ENCODE results near the gene PRICKLE3. TPM values are rescaled to one million over a fixed set of nuclear protein-coding genes. Genes with fewer than 3 reads are reported as not detected.
A peak's percentile ranks its signal among the peaks of the same experiment; 100 is the strongest.
"Not testable (repeated sequence)": the region's sequence is repeated elsewhere in the genome, so short reads cannot be mapped to it uniquely, and the experiment has no call there.

Gene PRICKLE3
- polyA plus RNA-seq, 2 of the 4 experiments (the other 2 are of a cell fraction) = 7.9 to 14.0 TPM

DNA sequence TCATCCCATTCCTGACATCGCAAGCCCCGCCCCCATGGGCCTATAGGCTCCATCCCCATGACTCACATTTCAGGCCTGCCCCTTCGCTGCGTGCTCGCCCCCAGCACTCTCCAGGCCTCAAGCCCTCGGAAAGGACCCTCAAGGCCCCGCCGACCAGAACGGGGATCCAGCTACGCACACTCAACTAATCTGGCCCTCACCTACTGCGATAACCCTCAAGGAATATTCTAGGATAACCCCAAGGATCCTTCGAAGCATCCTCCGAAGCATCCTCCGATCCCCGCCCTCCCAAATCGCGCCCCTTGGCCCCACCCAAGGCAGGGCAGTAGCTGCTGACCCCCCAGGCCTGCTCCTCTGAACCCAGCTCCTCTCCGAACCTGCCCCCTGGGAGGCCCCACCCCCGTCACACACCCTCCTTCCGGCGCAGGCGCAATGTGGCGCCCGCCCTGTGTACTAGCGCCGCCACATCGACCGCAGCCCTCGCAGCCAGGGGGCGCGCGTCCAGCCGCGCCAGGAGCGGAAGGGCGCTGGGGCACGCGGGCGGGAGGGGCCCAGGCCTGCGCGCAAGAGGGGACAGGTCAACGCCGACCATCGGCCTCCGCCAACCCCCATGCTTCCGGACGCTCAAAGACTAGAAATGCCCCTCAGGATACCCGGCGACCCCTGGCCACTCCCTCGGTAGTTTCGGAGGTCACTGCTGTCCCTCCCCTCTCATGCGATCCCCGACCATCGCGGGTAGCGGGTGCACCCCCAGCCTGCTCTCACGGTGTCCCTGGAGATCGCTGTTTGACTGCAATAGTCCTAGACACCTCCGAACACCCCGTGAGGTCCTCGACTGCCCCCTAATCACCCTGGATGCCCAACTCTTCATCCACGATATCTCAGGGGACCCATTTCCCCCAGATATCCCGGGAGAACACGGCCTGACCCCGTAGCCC is 30.0 kb downstream of the PRICKLE3 start (continued):
- no peak for TF ChIP-seq NFE2L2 (conservative IDR thresholded peaks at IDR 0.05; ENCODE audit: low read length)
- TF ChIP-seq, protein P1, sequence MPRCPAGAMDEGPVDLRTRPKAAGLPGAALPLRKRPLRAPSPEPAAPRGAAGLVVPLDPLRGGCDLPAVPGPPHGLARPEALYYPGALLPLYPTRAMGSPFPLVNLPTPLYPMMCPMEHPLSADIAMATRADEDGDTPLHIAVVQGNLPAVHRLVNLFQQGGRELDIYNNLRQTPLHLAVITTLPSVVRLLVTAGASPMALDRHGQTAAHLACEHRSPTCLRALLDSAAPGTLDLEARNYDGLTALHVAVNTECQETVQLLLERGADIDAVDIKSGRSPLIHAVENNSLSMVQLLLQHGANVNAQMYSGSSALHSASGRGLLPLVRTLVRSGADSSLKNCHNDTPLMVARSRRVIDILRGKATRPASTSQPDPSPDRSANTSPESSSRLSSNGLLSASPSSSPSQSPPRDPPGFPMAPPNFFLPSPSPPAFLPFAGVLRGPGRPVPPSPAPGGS (IDR thresholded peaks at IDR 0.05) = 0 out of 3 replicates have a peak, but pooled peaks have one; percentile 40
- no peak for TF ChIP-seq EHMT2 (IDR thresholded peaks at IDR 0.05; ENCODE audit: low read depth)

DNA sequence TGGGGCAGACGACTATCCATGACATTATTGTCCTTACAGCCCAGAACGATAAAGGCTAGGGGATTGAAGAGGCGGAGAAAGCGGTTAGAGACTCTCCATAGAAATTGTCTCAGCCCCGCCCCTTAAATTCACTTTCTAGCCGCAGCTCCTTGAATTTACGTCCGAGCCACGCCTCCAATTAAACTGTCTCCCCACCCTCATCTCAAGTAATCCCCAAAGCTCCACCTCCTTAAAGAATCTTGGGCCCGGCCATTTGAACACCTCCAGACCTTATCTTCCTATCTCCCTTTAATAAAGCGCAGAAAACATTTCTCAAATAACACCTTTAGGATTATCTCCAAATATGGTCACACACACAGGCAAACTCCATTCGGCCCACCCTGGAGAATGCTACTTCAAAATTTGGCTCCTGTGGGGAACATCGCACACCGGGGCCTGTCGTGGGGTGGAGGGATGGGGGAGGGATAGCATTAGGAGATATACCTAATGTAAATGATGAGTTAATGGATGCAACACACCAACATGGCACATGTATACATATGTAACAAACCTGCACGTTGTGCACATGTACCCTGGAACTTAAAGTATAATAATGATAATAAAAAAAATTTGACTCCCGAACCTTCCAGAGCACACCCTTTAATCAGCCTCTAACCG is 30.8 kb downstream of the PRICKLE3 start:
- Histone ChIP-seq H3K9me3 (no peaks in the 10 kb centered on the region), H3K4me3 (peak overlapping the region; percentile 63), H3K4me1 (peaks cover 8% of the 10 kb centered on the region; the same call in 1 of the 3 replicates), H3K27ac (peak overlapping the region; percentile 97 to 99), H3K4me2 (peak overlapping the region; percentile 78)
- CTCF ChIA-PET = interaction anchor here (0.6 to 3.2 kb wide), 27 partner anchors 9 to 524 kb away, joined by 3 to 54 read pairs (median 4); partner anchors contain the start of gene PLP2
- WGBS (ENCODE audit: missing lambda C conversion rate) = 5% methylated on average over 18 of the region's 18 CpGs
- POLR2A ChIA-PET = interaction anchor here (0.6 to 1.9 kb wide), 10 partner anchors 8 to 558 kb away, joined by 3 to 15 read pairs (median 6); partner anchors contain the start of genes CCDC22, PLP2, PQBP1 and TIMM17B
- FAIRE-seq (peak; percentile 13), ATAC-seq (peak; percentile 65 to 69), DNase-seq (ENCODE audit: low read depth in 1 of 2, low spot score in 1 of 2) (peak; percentile 60 to 88)
- TF ChIP-seq CHD2 (IDR thresholded peaks at IDR 0.05; ENCODE audit: low read length, partially characterized antibody) (no peak), KDM1A (IDR thresholded peaks at IDR 0.05; ENCODE audit: low read depth) (no peak), CBX8 (IDR thresholded peaks at IDR 0.05) (no peak), TFCP2L1 (CRISPR knock-in tag; IDR thresholded peaks at IDR 0.05) (no peak), PHF8 (IDR thresholded peaks at IDR 0.05; ENCODE audit: borderline replicate concordance, low read depth) (peak; percentile 18; the same call in 1 of the 2 replicates), POLR2A (IDR thresholded peaks at IDR 0.05; ENCODE audit: low read length) (no peak), SMC3 (IDR thresholded peaks at IDR 0.05) (no peak), FOSL2 (IDR thresholded peaks at IDR 0.05) (no peak), FOSL2 (CRISPR knock-in tag; IDR thresholded peaks at IDR 0.05) (no peak), RFX5 (IDR thresholded peaks at IDR 0.05) (no peak), JUN (IDR thresholded peaks at IDR 0.05) (0 out of 5 replicates have a peak, but pooled peaks of 1 of the 2 experiments have one; percentile 4)
- TF ChIP-seq, protein P2, sequence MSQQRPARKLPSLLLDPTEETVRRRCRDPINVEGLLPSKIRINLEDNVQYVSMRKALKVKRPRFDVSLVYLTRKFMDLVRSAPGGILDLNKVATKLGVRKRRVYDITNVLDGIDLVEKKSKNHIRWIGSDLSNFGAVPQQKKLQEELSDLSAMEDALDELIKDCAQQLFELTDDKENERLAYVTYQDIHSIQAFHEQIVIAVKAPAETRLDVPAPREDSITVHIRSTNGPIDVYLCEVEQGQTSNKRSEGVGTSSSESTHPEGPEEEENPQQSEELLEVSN (IDR thresholded peaks at IDR 0.05; ENCODE audit: borderline replicate concordance, low read depth) = peak; percentile 22; the same call in 1 of the 2 replicates
- TF ChIP-seq, protein P1 (IDR thresholded peaks at IDR 0.05) = no peak

DNA sequence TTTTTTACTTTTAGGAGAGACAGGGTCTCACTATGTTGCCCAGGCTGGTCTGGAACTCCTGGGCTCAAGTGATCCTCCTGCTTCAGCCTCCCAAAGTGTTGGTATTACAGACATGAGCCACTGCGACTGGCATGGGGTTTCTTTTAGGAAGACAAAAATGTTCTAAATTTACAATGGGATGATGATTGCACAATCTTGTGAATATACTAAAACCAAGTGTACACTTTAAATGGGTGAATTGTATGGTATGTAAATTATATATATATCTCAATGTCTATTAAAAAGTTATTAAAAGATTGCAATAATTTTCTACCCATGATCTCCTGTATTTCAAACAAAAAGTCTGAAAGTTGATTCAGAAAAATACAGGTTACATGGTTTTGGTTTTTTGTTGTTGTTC is 32.7 kb downstream of the PRICKLE3 start:
- Histone ChIP-seq H3K9me3 (no peaks in the 10 kb centered on the region), H3K4me3 (no peak overlapping the region), H3K4me1 (peaks cover 17% of the 10 kb centered on the region), H3K27ac (no peak overlapping the region), H3K4me2 (no peak overlapping the region)
- TF ChIP-seq CBX8 (IDR thresholded peaks at IDR 0.05) (no peak), PHF8 (IDR thresholded peaks at IDR 0.05; ENCODE audit: borderline replicate concordance, low read depth) (no peak), JUNB (IDR thresholded peaks at IDR 0.05) (no peak), ZNF302 (CRISPR knock-in tag; IDR thresholded peaks at IDR 0.05) (no peak), CEBPB (IDR thresholded peaks at IDR 0.05) (peak in 1 of 2 experiments; percentile 13; a peak in 1 of 4 replicates)
- no peak for DNase-seq (ENCODE audit: low read depth in 1 of 2, low spot score in 1 of 2)
- no peak for ATAC-seq
- ChIA-PET CTCF (interaction anchor here (3.0 to 3.2 kb wide), 2 partner anchors 10 to 11 kb away, joined by 21 to 54 read pairs; no protein-coding TSS in a partner anchor), POLR2A (no interaction called here)
- FAIRE-seq = no peak
- 94% methylated on average over 1 of the region's 1 CpG for WGBS (ENCODE audit: missing lambda C conversion rate)

DNA sequence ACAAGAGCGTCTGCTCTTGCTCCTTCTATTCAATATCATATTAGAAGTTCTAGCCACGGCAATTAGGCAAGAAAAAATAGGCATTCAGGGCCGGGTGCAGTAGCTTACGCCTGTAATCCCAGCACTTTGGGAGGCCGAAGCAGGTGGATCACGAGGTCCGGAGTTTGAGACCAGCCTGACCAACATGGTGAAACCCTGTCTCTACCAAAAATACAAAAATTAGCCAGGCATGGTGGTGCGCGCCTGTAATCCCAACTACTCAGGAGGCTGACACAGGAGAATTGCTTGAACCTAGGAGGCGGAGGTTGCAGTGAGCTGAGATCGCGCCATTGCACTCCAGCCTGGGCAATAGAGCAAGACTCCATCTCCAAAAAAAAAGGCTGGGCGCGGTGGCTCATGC is 36.9 kb downstream of the PRICKLE3 start:
- FAIRE-seq; H3K4me3 ChIP-seq; POLR2A ChIA-PET; ATAC-seq; H3K9me3 ChIP-seq; DNase-seq (ENCODE audit: low read depth in 1 of 2, low spot score in 1 of 2): not testable (repeated sequence)
- peak overlapping the region; percentile 79 to 83 for H3K27ac ChIP-seq
- H3K4me1 ChIP-seq = peaks cover 14% of the 10 kb centered on the region
- H3K4me2 ChIP-seq = peak overlapping the region; percentile 45
- WGBS (ENCODE audit: missing lambda C conversion rate) = 93% methylated on average over 12 of the region's 14 CpGs
- CTCF ChIA-PET = interaction anchor here (1.3 kb wide), 1 partner anchor 15 kb away, joined by 3 read pairs; no protein-coding TSS in a partner anchor

Measured in A549 (cell line).